ENCODE data around the gene DMTF1. TPM values are rescaled to one million over a fixed set of nuclear protein-coding genes. Genes with fewer than 3 reads are reported as not detected.
A peak's percentile ranks its signal among the peaks of the same experiment; 100 is the strongest.

The DMTF1 gene
- total and polyA plus RNA-seq, 10 of the 15 experiments (the other 5 are each of a cell fraction or from before 2014, with no cell fraction given), result 24.3 to 191 (median 72.0) TPM

DNA sequence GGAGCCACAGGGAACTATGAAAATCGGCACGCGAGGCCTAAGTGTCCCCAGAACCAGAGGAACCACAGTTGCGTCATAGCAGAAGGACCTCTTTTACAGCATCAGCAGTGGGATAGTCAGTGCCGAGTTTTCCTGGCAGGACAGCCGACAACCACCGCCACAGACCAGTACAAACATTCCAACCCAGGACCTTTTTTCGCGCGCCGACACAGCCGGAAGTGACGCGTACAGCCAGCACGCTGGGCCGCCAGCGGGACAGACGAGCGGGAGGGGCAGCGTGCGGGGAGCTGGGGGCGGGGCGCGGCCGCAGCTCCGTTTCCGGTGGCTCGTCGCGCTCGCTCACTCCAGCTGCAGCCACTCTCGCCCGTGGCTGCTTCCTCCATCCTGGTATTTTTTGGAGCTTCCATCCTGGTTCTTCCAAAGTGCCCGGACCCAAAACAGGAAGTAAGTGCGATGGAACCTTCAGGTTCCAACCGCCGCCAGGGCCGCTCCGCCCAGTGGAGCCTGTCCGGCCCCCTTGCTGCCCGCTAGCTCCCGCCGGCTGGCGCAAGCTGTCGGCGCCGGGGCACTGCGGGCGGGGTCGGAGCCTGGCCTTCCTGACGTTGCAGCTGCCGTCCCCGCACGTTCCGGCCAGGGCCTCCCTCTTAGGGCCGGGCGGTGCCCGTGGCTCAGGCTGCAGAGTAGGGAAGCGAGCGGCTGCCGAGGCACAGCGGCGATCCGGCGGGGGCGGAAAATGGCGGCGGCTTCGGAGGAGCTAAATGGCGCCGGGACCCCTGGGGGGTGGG lies at the start of gene DMTF1 (continued):
- TF ChIP-seq, protein P1, sequence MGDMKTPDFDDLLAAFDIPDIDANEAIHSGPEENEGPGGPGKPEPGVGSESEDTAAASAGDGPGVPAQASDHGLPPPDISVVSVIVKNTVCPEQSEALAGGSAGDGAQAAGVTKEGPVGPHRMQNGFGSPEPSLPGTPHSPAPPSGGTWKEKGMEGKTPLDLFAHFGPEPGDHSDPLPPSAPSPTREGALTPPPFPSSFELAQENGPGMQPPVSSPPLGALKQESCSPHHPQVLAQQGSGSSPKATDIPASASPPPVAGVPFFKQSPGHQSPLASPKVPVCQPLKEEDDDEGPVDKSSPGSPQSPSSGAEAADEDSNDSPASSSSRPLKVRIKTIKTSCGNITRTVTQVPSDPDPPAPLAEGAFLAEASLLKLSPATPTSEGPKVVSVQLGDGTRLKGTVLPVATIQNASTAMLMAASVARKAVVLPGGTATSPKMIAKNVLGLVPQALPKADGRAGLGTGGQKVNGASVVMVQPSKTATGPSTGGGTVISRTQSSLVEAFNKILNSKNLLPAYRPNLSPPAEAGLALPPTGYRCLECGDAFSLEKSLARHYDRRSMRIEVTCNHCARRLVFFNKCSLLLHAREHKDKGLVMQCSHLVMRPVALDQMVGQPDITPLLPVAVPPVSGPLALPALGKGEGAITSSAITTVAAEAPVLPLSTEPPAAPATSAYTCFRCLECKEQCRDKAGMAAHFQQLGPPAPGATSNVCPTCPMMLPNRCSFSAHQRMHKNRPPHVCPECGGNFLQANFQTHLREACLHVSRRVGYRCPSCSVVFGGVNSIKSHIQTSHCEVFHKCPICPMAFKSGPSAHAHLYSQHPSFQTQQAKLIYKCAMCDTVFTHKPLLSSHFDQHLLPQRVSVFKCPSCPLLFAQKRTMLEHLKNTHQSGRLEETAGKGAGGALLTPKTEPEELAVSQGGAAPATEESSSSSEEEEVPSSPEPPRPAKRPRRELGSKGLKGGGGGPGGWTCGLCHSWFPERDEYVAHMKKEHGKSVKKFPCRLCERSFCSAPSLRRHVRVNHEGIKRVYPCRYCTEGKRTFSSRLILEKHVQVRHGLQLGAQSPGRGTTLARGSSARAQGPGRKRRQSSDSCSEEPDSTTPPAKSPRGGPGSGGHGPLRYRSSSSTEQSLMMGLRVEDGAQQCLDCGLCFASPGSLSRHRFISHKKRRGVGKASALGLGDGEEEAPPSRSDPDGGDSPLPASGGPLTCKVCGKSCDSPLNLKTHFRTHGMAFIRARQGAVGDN (IDR thresholded peaks at IDR 0.05), result 0 out of 2 replicates have a peak, but pooled peaks have one; percentile 43
- peak; percentile 52; the same call in 1 of the 2 replicates for TF ChIP-seq TBL1XR1 (IDR thresholded peaks at IDR 0.05; ENCODE audit: low read depth, low read length)
- TF ChIP-seq HCFC1 (IDR thresholded peaks at IDR 0.05; ENCODE audit: low read length), result peak; percentile 25; the same call in 1 of the 2 replicates
- TF ChIP-seq JUNB (IDR thresholded peaks at IDR 0.05), result no peak
- TF ChIP-seq ATF7 (IDR thresholded peaks at IDR 0.05; ENCODE audit: low read depth), result peak; percentile 73
- no peak for TF ChIP-seq MYB (IDR thresholded peaks at IDR 0.05; ENCODE audit: borderline replicate concordance, low read depth, low read length)
- 0 out of 2 replicates have a peak, but pooled peaks have one; percentile 13 for TF ChIP-seq SREBF1 (IDR thresholded peaks at IDR 0.05; ENCODE audit: low read length)
- no peak for TF ChIP-seq NFYA (IDR thresholded peaks at IDR 0.05; ENCODE audit: borderline replicate concordance, low read depth, low read length)
- TF ChIP-seq, protein P2, sequence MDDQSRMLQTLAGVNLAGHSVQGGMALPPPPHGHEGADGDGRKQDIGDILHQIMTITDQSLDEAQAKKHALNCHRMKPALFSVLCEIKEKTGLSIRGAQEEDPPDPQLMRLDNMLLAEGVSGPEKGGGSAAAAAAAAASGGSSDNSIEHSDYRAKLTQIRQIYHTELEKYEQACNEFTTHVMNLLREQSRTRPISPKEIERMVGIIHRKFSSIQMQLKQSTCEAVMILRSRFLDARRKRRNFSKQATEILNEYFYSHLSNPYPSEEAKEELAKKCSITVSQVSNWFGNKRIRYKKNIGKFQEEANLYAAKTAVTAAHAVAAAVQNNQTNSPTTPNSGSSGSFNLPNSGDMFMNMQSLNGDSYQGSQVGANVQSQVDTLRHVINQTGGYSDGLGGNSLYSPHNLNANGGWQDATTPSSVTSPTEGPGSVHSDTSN (IDR thresholded peaks at IDR 0.05; ENCODE audit: insufficient replicate concordance, low read depth, low read length), result no peak
- peak; percentile 79 for TF ChIP-seq CHD2 (IDR thresholded peaks at IDR 0.05; ENCODE audit: borderline replicate concordance, low read depth, low read length)
- no peak for TF ChIP-seq TCF7 (IDR thresholded peaks at IDR 0.05; ENCODE audit: borderline replicate concordance)
- TF ChIP-seq, protein P3, sequence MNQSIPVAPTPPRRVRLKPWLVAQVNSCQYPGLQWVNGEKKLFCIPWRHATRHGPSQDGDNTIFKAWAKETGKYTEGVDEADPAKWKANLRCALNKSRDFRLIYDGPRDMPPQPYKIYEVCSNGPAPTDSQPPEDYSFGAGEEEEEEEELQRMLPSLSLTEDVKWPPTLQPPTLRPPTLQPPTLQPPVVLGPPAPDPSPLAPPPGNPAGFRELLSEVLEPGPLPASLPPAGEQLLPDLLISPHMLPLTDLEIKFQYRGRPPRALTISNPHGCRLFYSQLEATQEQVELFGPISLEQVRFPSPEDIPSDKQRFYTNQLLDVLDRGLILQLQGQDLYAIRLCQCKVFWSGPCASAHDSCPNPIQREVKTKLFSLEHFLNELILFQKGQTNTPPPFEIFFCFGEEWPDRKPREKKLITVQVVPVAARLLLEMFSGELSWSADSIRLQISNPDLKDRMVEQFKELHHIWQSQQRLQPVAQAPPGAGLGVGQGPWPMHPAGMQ (IDR thresholded peaks at IDR 0.05; ENCODE audit: borderline replicate concordance), result no peak
- peak; percentile 32; the same call in 1 of the 2 replicates for TF ChIP-seq ZNF207 (IDR thresholded peaks at IDR 0.05; ENCODE audit: borderline replicate concordance)
- TF ChIP-seq BHLHE40 (IDR thresholded peaks at IDR 0.05; ENCODE audit: borderline replicate concordance in 1 of 2, low read depth in 2 of 2, low read length in 1 of 2), result peak; percentile 64 to 90; a peak in 3 of 4 replicates
- TF ChIP-seq, protein P4, sequence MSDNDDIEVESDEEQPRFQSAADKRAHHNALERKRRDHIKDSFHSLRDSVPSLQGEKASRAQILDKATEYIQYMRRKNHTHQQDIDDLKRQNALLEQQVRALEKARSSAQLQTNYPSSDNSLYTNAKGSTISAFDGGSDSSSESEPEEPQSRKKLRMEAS (IDR thresholded peaks at IDR 0.05; ENCODE audit: low read depth, low read length), result no peak
- TF ChIP-seq BRCA1 (IDR thresholded peaks at IDR 0.05; ENCODE audit: low read depth, low read length), result 0 out of 2 replicates have a peak, but pooled peaks have one; percentile 26
- TF ChIP-seq HDAC6 (IDR thresholded peaks at IDR 0.05; ENCODE audit: unreplicated experiment), result no peak
- TF ChIP-seq IRF3 (IDR thresholded peaks at IDR 0.05), result no peak
- TF ChIP-seq KDM1A (IDR thresholded peaks at IDR 0.05; ENCODE audit: borderline replicate concordance), result no peak
- TF ChIP-seq ZNF622 (IDR thresholded peaks at IDR 0.05), result no peak
- 0 out of 2 replicates have a peak, but pooled peaks have one; percentile 34 for TF ChIP-seq CHD1 (IDR thresholded peaks at IDR 0.05; ENCODE audit: low read depth, low read length)
- TF ChIP-seq EED (IDR thresholded peaks at IDR 0.05; ENCODE audit: low read depth), result peak; percentile 76
- TF ChIP-seq SIN3A (IDR thresholded peaks at IDR 0.05; ENCODE audit: low read depth, low read length), result peak; percentile 49

Measured in GM12878 (cell line).